AG09309 (cell line): ENCODE measurements around the gene TNFRSF17.

ENCODE experiments used
- DNase-seq: peaks from one replicate; pipeline ENCODE4 v3.0.0-alpha.2; 2010; ENCODE audit warnings: low read depth
- H3K4me3 ChIP-seq: 2 replicates; pipeline ENCODE4 v1.5.1; 2011; ENCODE audit warnings: mild to moderate bottlenecking, low read depth, low read length, moderate library complexity; ENCODE audit not compliant: control insufficient read depth
- TF ChIP-seq, protein P1 (sequence below): IDR thresholded peaks from 2 replicates; pipeline ENCODE4 v1.5.1; 2011; ENCODE audit warnings: mild to moderate bottlenecking, low read depth, low read length, inconsistent platforms; ENCODE audit not compliant: insufficient read depth, control insufficient read depth; ENCODE audit errors: missing control alignments

TNFRSF17 gene

DNA sequence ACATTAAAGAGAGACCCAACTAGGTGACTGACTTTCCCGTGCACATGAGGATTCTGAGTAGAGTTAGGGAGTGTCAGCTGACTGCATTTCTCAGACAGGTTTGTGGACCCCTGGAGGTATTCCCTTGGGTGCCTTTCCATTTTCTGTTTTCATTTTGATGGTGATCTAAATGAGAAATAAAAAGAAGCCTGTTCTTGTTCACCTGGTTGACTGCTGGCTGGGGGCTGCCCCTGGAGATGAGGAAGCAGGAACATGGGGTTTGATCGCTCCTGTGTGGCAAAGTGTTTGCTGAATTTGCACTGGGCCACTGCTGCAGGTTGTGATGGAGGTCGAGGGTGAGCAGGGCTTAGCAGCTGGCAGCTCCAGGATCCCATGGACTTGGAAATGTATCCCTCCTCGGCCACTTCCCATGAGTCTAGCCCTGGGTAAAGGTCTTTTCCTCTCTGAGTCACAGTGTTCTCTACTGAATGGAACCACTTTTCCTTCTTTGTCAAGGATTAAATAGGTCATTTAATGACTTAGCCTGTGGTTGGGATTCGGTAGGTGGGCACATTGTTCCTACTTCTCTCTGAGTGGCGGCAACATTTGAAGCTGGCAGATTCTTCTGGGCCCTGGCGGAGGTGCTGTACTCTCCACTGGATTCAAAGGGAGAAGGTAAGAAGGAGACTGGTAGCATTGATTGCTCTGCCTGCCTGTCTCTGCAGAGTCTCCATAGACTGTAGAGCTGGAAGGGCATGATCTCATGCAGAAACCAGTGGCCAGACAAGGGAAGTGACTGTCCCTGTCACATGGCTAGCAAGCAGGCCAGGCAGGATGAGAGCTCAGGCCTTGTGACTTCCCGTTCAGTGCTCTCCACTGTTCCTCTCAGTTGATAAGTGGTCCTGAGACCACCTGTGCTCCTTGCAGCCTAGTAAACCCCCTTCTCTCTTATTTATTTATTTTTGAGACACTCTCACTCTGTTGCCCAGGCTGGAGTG, 29.4 kb downstream of the TNFRSF17 start:
- no peak for DNase-seq
- TF ChIP-seq, protein P1, sequence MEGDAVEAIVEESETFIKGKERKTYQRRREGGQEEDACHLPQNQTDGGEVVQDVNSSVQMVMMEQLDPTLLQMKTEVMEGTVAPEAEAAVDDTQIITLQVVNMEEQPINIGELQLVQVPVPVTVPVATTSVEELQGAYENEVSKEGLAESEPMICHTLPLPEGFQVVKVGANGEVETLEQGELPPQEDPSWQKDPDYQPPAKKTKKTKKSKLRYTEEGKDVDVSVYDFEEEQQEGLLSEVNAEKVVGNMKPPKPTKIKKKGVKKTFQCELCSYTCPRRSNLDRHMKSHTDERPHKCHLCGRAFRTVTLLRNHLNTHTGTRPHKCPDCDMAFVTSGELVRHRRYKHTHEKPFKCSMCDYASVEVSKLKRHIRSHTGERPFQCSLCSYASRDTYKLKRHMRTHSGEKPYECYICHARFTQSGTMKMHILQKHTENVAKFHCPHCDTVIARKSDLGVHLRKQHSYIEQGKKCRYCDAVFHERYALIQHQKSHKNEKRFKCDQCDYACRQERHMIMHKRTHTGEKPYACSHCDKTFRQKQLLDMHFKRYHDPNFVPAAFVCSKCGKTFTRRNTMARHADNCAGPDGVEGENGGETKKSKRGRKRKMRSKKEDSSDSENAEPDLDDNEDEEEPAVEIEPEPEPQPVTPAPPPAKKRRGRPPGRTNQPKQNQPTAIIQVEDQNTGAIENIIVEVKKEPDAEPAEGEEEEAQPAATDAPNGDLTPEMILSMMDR, result no peak
- no peak overlapping the region for H3K4me3 ChIP-seq

GRCh38 chr16:11996433-11997330, 31.7 kb downstream of the TNFRSF17 start:
- DNase-seq, result no peak
- TF ChIP-seq, protein P1, result no peak

GRCh38 chr16:12000032-12000431, 35.0 kb downstream of the TNFRSF17 start:
- TF ChIP-seq, protein P1, result no peak
- no peak overlapping the region for H3K4me3 ChIP-seq
- no peak for DNase-seq

More at GRCh38 chr16:11996433-11997330, 31.7 kb downstream of the TNFRSF17 start:
- no peak overlapping the region for H3K4me3 ChIP-seq

DNA sequence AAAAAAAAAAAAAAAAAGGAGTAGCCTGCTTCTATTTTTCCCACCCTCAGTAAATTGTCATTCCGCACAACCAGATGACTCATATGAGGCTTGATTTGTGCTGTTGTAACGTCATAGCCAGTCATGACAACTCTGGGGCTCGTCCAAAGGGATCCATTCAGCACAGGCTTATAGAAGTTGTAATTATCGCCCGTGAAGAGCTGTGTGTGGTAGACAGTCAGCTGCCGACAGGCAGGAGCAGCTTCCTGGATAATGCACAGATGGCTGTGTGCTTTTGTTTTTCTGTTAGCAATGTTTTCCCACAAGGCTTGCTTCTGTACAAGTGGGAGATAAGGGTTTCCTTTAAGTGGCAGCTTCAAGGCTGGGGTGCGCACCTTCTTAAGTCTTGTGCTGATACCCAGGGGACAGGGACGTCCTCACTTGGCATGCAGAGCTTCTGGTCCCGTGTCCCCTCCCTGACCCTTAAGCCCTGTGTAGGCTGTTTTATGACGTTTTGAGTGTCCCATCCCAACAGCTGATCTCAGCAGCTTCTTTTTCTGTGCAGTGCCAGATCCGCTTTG, 37.5 kb downstream of the TNFRSF17 start:
- no peak for DNase-seq
- TF ChIP-seq, protein P1, result no peak
- no peak overlapping the region for H3K4me3 ChIP-seq

DNA sequence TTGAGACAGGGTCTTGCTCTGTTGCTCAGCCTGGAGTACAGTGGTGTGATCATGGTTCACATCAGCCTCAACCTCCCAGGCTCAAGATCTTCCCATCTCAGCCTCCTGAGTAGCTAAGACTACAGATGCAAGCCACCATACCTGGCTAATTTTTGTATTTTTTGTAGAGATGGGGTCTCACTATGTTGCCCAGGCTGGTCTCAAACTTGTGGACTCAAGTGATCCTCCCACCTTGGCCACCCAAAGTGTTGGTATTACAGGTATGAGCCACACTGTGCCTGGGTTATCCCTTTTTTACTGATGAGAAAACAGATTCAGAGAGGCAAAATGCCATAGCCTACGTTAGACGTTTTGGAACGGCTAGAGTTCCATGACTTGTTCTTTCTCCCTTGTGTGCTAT, 41.6 kb downstream of the TNFRSF17 start:
- TF ChIP-seq, protein P1, result no peak
- no peak overlapping the region for H3K4me3 ChIP-seq
- no peak for DNase-seq

DNA sequence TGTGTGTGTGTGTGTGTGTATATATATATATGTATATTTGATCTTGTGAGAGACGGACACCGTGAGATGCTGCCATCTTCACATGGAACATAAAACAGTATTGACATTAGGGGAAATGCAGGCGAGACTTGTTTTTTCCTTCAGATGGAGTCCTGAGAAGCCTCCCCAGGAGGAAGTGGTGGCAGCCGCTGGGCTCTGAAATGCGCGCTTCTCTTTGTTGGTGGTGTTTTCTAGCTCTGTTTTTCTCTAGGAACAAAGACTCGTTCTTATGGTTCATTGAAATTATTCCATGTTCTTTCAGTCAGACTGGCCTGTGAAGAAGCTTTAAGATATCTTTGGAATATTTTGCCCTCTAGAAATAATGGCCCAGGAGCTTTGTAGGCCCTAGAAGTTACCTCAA, 44.5 kb downstream of the TNFRSF17 start:
- TF ChIP-seq, protein P1, result no peak
- no peak overlapping the region for H3K4me3 ChIP-seq
- no peak for DNase-seq
